WTC11 (cell line): Measurements from ENCODE around the gene AJAP1. TPM values are rescaled to one million over a fixed set of nuclear protein-coding genes. Genes with fewer than 3 reads are reported as not detected.
A peak's percentile ranks its signal among the peaks of the same experiment; 100 is the strongest.

ENCODE experiments used
- ATAC-seq: fragments of 200-7000 bp; cut with Tn5 transposase; 2 replicates; pipeline ENCODE4 v1.10.0; 2021; ENCODE audit warnings: mild to moderate bottlenecking, moderate library complexity
- CTCF ChIA-PET: fragments of 300-600 bp; sonication (Branson Sonifier 250); formaldehyde crosslinking; loops from one replicate; lab custom pipeline; 2021; ENCODE audit warnings: antibody characterized with exemption; lab: Charles Lee
- POLR2A ChIA-PET: fragments of 350-600 bp; sonication (Branson Sonifier 250); formaldehyde crosslinking; loops from one replicate; lab custom pipeline; 2021; ENCODE audit warnings: antibody characterized with exemption; lab: Charles Lee
- DNase-seq: peaks from one replicate; pipeline ENCODE4 v3.0.0; 2021; ENCODE audit warnings: low spot score
- H3K27ac Mint-ChIP-seq: 2 replicates; pipeline ENCODE4 v1.8.0; 2021; ENCODE audit warnings: mixed read lengths
- H3K27me3 Mint-ChIP-seq: 2 replicates; pipeline ENCODE4 v1.8.0; 2021; ENCODE audit warnings: low read depth, mild to moderate bottlenecking, moderate library complexity, mixed read lengths
- H3K36me3 Mint-ChIP-seq: 2 replicates; pipeline ENCODE4 v1.8.0; 2021; ENCODE audit warnings: mixed read lengths
- H3K4me1 Mint-ChIP-seq: 2 replicates; pipeline ENCODE4 v1.8.0; 2022; ENCODE audit warnings: mixed read lengths
- H3K4me3 Mint-ChIP-seq: 2 replicates; pipeline ENCODE4 v1.8.0; 2021; ENCODE audit warnings: mild to moderate bottlenecking, moderate library complexity, mixed read lengths
- H3K9me3 Mint-ChIP-seq: 2 replicates; pipeline ENCODE4 v1.8.0; 2021; ENCODE audit warnings: mixed read lengths
- ATF1 ChIP-seq: sonication (generic); formaldehyde crosslinking; IDR thresholded peaks from 2 replicates; pipeline ENCODE4 v1.8.1; 2023; ENCODE audit warnings: mild to moderate bottlenecking, moderate library complexity, missing genetic modification reagents
- CBFB ChIP-seq: sonication (generic); formaldehyde crosslinking; IDR thresholded peaks from 2 replicates; pipeline ENCODE4 v1.8.1; 2022; ENCODE audit warnings: mild to moderate bottlenecking, low read depth, missing genetic modification reagents
- ESRRA ChIP-seq: sonication (generic); formaldehyde crosslinking; IDR thresholded peaks from 2 replicates; pipeline ENCODE4 v1.8.1; 2022; ENCODE audit warnings: mild to moderate bottlenecking, missing genetic modification reagents, borderline replicate concordance
- ETV6 ChIP-seq: sonication (generic); formaldehyde crosslinking; IDR thresholded peaks from 2 replicates; pipeline ENCODE4 v1.8.1; 2022; ENCODE audit warnings: mild to moderate bottlenecking, missing genetic modification reagents
- FOXK1 ChIP-seq: sonication (generic); formaldehyde crosslinking; IDR thresholded peaks from 2 replicates; pipeline ENCODE4 v1.8.0; 2022; ENCODE audit warnings: mild to moderate bottlenecking, moderate library complexity, missing genetic modification reagents
- GABPB1 ChIP-seq: sonication (generic); formaldehyde crosslinking; IDR thresholded peaks from 2 replicates; pipeline ENCODE4 v1.8.1; 2023; ENCODE audit warnings: mild to moderate bottlenecking, missing genetic modification reagents
- IRF2 ChIP-seq: sonication (generic); formaldehyde crosslinking; IDR thresholded peaks from 2 replicates; pipeline ENCODE4 v1.8.0; 2022; ENCODE audit warnings: low read depth, missing genetic modification reagents, borderline replicate concordance
- JUN ChIP-seq: sonication (generic); formaldehyde crosslinking; IDR thresholded peaks from 2 replicates; pipeline ENCODE4 v1.8.0; 2023; ENCODE audit warnings: mild to moderate bottlenecking, missing genetic modification reagents
- NFYB ChIP-seq: sonication (generic); formaldehyde crosslinking; conservative IDR thresholded peaks from 2 replicates; pipeline ENCODE4 v1.8.0; 2022; ENCODE audit warnings: low read depth, missing genetic modification reagents
- NR1H2 ChIP-seq: sonication (generic); formaldehyde crosslinking; IDR thresholded peaks from 2 replicates; pipeline ENCODE4 v1.9.0; 2021; ENCODE audit warnings: mild to moderate bottlenecking, moderate library complexity, missing genetic modification reagents
- NR2C2 ChIP-seq: sonication (generic); formaldehyde crosslinking; IDR thresholded peaks from 2 replicates; pipeline ENCODE4 v1.8.0; 2022; ENCODE audit warnings: mild to moderate bottlenecking, missing genetic modification reagents
- NR3C1 ChIP-seq: sonication (generic); formaldehyde crosslinking; conservative IDR thresholded peaks from 2 replicates; pipeline ENCODE4 v1.8.1; 2023; ENCODE audit warnings: low read depth, mild to moderate bottlenecking, missing genetic modification reagents
- RORB ChIP-seq: fragments of 250-450 bp; sonication (Bioruptor Pico); IDR thresholded peaks from 2 replicates; pipeline ENCODE4 v1.9.0; 2021; ENCODE audit warnings: mild to moderate bottlenecking
- SMAD4 ChIP-seq: sonication (generic); formaldehyde crosslinking; IDR thresholded peaks from 2 replicates; pipeline ENCODE4 v1.8.0; 2022; ENCODE audit warnings: mild to moderate bottlenecking, missing genetic modification reagents
- SOX15 ChIP-seq: fragments of 250-450 bp; sonication (Bioruptor Pico); IDR thresholded peaks from 2 replicates; pipeline ENCODE4 v1.9.0; 2021; ENCODE audit warnings: mild to moderate bottlenecking
- ZNF138 ChIP-seq: sonication (generic); formaldehyde crosslinking; conservative IDR thresholded peaks from 2 replicates; pipeline ENCODE4 v1.8.1; 2022; ENCODE audit warnings: mild to moderate bottlenecking, moderate library complexity, missing genetic modification reagents
- ZNF232 ChIP-seq: sonication (generic); formaldehyde crosslinking; IDR thresholded peaks from 2 replicates; pipeline ENCODE4 v1.8.0; 2022; ENCODE audit warnings: mild to moderate bottlenecking, missing genetic modification reagents
- total RNA-seq: library from RNA; stranded (reverse); gene quantifications from 3 replicates; pipeline ENCODE4 v1.2.3, GENCODE V29; 2021
- TF ChIP-seq, protein P1 (sequence below): fragments of 200-600 bp; IDR thresholded peaks from 2 replicates; pipeline ENCODE4 v1.8.0; 2022; ENCODE audit warnings: antibody characterized with exemption
- TF ChIP-seq, protein P2 (sequence below): fragments of 250-450 bp; sonication (Bioruptor Pico); IDR thresholded peaks from 2 replicates; pipeline ENCODE4 v1.9.0; 2021; ENCODE audit warnings: moderate library complexity, mild to moderate bottlenecking, inconsistent platforms, borderline replicate concordance
- TF ChIP-seq, protein P3 (sequence below): sonication (generic); formaldehyde crosslinking; IDR thresholded peaks from 2 replicates; pipeline ENCODE4 v1.8.1; 2022; ENCODE audit warnings: mild to moderate bottlenecking, missing genetic modification reagents, moderate library complexity, borderline replicate concordance
- TF ChIP-seq, protein P4 (sequence below): sonication (generic); formaldehyde crosslinking; IDR thresholded peaks from 2 replicates; pipeline ENCODE4 v1.8.0; 2022; ENCODE audit warnings: mild to moderate bottlenecking, missing genetic modification reagents
- TF ChIP-seq, protein P5 (sequence below): sonication (generic); formaldehyde crosslinking; IDR thresholded peaks from 2 replicates; pipeline ENCODE4 v1.8.1; 2023; ENCODE audit warnings: mild to moderate bottlenecking, missing genetic modification reagents
- TF ChIP-seq, protein P6 (sequence below): fragments of 250-450 bp; sonication (Bioruptor Pico); IDR thresholded peaks from 2 replicates; pipeline ENCODE4 v1.9.0; 2021; ENCODE audit warnings: mild to moderate bottlenecking
- TF ChIP-seq, protein P7 (sequence below): sonication (generic); formaldehyde crosslinking; IDR thresholded peaks from 2 replicates; pipeline ENCODE4 v1.8.1; 2023; ENCODE audit warnings: mild to moderate bottlenecking, missing genetic modification reagents, moderate library complexity

The AJAP1 gene
- total RNA-seq, 1 experiment from 2014 or later, result 2.1 TPM

DNA sequence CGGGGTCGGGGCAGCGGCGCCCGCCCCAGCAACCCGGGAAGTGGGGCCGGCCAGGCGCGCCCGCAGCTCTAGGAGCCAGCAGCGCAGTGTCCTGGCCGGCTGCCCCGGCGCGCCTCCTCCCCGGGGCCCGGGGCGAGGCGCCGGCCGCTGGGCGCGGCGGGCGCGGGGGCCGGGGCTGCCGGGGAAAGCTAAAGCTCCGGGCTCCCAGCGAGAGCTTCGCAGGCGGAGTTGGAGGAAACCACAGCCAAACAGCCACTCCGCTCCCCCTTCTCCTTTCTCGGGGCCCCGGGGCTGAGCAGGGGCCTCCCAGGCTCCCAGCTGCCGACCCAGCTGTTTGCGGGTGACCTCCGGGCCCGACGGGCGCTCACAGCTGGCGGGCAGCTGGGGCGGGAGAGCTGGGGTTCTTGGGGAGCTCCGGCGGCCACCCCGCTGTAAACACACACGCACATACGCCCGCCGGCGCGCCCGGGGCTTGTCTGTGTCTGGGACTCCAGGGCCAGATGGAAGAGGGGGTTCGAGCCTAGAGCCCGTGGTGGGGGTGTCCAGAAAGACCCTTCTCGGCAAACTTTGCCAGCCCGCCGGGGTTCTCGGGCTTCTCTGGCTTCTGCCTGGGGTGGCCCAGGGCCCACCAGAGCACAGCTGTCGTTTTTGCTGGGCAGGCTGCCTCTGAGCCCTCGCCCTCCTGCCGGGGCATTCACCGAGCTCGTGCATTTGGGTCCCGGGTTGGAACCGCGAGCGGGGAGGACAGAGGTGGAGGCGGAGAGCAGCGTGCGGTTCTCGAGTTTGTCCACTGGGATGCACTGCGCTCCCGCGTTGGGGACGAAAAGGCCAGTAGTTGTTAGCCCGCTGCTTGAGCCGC, 1.5 kb downstream of the AJAP1 start:
- Mint-ChIP-seq H3K4me1 (peaks cover 2% of the 10 kb centered on the region; the same call in 1 of the 2 replicates), H3K9me3 (peaks cover 36% of the 10 kb centered on the region), H3K4me3 (peak overlapping the region; percentile 50), H3K36me3 (peaks cover 36% of the 10 kb centered on the region), H3K27me3 (peaks cover 31% of the 10 kb centered on the region), H3K27ac (no peak overlapping the region)
- POLR2A ChIA-PET, result no interaction called here
- DNase-seq (peak; percentile 39), ATAC-seq (no peak)
- CTCF ChIA-PET, result interaction anchor here (0.8 kb wide), 1 partner anchor 170 kb away, joined by 5 read pairs; no protein-coding TSS in a partner anchor
- TF ChIP-seq, protein P1, sequence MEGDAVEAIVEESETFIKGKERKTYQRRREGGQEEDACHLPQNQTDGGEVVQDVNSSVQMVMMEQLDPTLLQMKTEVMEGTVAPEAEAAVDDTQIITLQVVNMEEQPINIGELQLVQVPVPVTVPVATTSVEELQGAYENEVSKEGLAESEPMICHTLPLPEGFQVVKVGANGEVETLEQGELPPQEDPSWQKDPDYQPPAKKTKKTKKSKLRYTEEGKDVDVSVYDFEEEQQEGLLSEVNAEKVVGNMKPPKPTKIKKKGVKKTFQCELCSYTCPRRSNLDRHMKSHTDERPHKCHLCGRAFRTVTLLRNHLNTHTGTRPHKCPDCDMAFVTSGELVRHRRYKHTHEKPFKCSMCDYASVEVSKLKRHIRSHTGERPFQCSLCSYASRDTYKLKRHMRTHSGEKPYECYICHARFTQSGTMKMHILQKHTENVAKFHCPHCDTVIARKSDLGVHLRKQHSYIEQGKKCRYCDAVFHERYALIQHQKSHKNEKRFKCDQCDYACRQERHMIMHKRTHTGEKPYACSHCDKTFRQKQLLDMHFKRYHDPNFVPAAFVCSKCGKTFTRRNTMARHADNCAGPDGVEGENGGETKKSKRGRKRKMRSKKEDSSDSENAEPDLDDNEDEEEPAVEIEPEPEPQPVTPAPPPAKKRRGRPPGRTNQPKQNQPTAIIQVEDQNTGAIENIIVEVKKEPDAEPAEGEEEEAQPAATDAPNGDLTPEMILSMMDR, result no peak
- no peak for TF ChIP-seq ATF1 (CRISPR knock-in tag)
- TF ChIP-seq NFYB, result no peak
- TF ChIP-seq NR1H2 (CRISPR knock-in tag), result no peak
- TF ChIP-seq, protein P2, sequence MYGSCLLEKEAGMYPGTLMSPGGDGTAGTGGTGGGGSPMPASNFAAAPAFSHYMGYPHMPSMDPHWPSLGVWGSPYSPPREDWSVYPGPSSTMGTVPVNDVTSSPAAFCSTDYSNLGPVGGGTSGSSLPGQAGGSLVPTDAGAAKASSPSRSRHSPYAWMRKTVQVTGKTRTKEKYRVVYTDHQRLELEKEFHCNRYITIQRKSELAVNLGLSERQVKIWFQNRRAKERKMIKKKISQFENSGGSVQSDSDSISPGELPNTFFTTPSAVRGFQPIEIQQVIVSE (CRISPR knock-in tag), result no peak
- TF ChIP-seq NR3C1 (CRISPR knock-in tag), result no peak
- TF ChIP-seq CBFB (CRISPR knock-in tag), result no peak
- TF ChIP-seq SOX15 (CRISPR knock-in tag), result no peak
- no peak for TF ChIP-seq SMAD4 (CRISPR knock-in tag)
- no peak for TF ChIP-seq ESRRA (CRISPR knock-in tag)
- TF ChIP-seq NR2C2 (CRISPR knock-in tag), result no peak
- TF ChIP-seq, protein P3, sequence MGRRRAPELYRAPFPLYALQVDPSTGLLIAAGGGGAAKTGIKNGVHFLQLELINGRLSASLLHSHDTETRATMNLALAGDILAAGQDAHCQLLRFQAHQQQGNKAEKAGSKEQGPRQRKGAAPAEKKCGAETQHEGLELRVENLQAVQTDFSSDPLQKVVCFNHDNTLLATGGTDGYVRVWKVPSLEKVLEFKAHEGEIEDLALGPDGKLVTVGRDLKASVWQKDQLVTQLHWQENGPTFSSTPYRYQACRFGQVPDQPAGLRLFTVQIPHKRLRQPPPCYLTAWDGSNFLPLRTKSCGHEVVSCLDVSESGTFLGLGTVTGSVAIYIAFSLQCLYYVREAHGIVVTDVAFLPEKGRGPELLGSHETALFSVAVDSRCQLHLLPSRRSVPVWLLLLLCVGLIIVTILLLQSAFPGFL, result no peak
- TF ChIP-seq GABPB1, result no peak
- TF ChIP-seq, protein P4, sequence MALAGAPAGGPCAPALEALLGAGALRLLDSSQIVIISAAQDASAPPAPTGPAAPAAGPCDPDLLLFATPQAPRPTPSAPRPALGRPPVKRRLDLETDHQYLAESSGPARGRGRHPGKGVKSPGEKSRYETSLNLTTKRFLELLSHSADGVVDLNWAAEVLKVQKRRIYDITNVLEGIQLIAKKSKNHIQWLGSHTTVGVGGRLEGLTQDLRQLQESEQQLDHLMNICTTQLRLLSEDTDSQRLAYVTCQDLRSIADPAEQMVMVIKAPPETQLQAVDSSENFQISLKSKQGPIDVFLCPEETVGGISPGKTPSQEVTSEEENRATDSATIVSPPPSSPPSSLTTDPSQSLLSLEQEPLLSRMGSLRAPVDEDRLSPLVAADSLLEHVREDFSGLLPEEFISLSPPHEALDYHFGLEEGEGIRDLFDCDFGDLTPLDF (CRISPR knock-in tag), result no peak

DNA sequence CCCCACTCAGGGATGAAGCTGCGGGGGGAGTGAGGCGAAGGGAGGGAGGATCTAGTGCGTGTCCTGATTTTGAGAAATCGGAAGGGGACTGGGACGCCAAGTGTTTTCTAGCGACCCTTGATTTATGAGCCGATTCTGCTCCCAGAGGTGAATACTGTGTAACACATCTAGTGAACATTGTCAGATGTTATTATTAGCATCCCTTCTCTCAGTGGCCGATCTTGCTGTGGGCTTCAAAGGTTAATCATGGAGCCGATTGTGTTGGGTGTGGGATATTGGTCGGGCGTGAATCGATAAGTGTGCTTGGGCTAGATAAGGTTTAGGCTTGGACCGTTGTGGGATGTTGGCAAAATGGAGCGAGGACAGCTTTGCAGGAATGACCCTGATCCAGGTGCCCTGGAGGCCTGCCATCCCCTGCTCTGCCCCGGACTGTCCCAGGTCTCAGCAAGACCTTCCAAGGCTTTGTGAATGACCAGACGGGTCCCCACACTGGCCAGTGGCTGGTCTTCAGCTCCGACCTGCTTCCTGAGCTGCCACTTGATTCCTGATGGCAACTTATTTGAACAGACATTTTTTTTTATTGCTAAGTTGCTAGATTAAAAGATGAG, 2.2 kb downstream of the AJAP1 start:
- H3K27me3 Mint-ChIP-seq, result peaks cover 32% of the 10 kb centered on the region
- peak overlapping the region; percentile 50 for H3K4me3 Mint-ChIP-seq
- ATAC-seq (no peak), DNase-seq (no peak)
- H3K4me1 Mint-ChIP-seq, result peaks cover 2% of the 10 kb centered on the region; the same call in 1 of the 2 replicates
- no peak overlapping the region for H3K27ac Mint-ChIP-seq
- peaks cover 43% of the 10 kb centered on the region for H3K36me3 Mint-ChIP-seq
- H3K9me3 Mint-ChIP-seq, result peaks cover 39% of the 10 kb centered on the region
- ChIA-PET POLR2A (no interaction called here), CTCF (interaction anchor here (1.0 kb wide), 1 partner anchor 71 kb away, joined by 3 read pairs; no protein-coding TSS in a partner anchor)
- TF ChIP-seq ZNF138 (no peak), FOXK1 (CRISPR knock-in tag) (no peak), RORB (CRISPR knock-in tag) (no peak), CBFB (CRISPR knock-in tag) (no peak), NR2C2 (CRISPR knock-in tag) (no peak), NFYB (no peak), JUN (CRISPR knock-in tag) (no peak), ETV6 (CRISPR knock-in tag) (no peak), IRF2 (CRISPR knock-in tag) (no peak), ZNF232 (CRISPR knock-in tag) (no peak)
- TF ChIP-seq, protein P5, sequence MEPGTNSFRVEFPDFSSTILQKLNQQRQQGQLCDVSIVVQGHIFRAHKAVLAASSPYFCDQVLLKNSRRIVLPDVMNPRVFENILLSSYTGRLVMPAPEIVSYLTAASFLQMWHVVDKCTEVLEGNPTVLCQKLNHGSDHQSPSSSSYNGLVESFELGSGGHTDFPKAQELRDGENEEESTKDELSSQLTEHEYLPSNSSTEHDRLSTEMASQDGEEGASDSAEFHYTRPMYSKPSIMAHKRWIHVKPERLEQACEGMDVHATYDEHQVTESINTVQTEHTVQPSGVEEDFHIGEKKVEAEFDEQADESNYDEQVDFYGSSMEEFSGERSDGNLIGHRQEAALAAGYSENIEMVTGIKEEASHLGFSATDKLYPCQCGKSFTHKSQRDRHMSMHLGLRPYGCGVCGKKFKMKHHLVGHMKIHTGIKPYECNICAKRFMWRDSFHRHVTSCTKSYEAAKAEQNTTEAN (CRISPR knock-in tag), result no peak
- TF ChIP-seq, protein P6, sequence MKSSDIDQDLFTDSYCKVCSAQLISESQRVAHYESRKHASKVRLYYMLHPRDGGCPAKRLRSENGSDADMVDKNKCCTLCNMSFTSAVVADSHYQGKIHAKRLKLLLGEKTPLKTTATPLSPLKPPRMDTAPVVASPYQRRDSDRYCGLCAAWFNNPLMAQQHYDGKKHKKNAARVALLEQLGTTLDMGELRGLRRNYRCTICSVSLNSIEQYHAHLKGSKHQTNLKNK (CRISPR knock-in tag), result no peak
- TF ChIP-seq, protein P1, result no peak
- TF ChIP-seq, protein P7, sequence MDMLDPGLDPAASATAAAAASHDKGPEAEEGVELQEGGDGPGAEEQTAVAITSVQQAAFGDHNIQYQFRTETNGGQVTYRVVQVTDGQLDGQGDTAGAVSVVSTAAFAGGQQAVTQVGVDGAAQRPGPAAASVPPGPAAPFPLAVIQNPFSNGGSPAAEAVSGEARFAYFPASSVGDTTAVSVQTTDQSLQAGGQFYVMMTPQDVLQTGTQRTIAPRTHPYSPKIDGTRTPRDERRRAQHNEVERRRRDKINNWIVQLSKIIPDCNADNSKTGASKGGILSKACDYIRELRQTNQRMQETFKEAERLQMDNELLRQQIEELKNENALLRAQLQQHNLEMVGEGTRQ (CRISPR knock-in tag), result no peak
